Panc1 (cell line): ENCODE measurements around the gene PLCL1. TPM values are rescaled to one million over a fixed set of nuclear protein-coding genes. Genes with fewer than 3 reads are reported as not detected.

ENCODE experiments used
- ATAC-seq: fragments of 200-7000 bp; cut with Tn5 transposase; 2 replicates; pipeline ENCODE4 v1.9.1; 2020; ENCODE audit warnings: mild to moderate bottlenecking, moderate library complexity
- BruUV-seq: library from RNA; stranded (reverse); fragments of 400-500 nt; replicated peaks from 2 replicates; lab custom pipeline; 2021; lab: Mats Ljungman, UMichigan
- CTCF ChIA-PET: fragments of 300-600 bp; sonication (Branson Sonifier 250); formaldehyde crosslinking; loops from one replicate; lab custom pipeline; 2022; ENCODE audit warnings: antibody characterized with exemption; lab: Charles Lee
- POLR2A ChIA-PET: fragments of 300-600 bp; sonication (Branson Sonifier 250); formaldehyde crosslinking; loops from one replicate; lab custom pipeline; 2022; ENCODE audit warnings: antibody characterized with exemption; lab: Charles Lee
- DNase-seq: peaks from one replicate; pipeline ENCODE4 v3.0.0-alpha.2; 2010; ENCODE audit warnings: low read depth, low spot score
- H3K27ac ChIP-seq: 2 replicates; pipeline ENCODE4 v1.5.1; 2011; ENCODE audit warnings: mild to moderate bottlenecking, low read length, inconsistent platforms
- H3K27me3 ChIP-seq: fragments of 200-500 bp; sonication (Bioruptor generic); 2 replicates; pipeline ENCODE4 v1.6.0; 2014; ENCODE audit warnings: low read length, inconsistent platforms; ENCODE audit not compliant: control insufficient read depth, insufficient read depth
- H3K36me3 ChIP-seq: fragments of 200-500 bp; sonication (Bioruptor generic); 2 replicates; pipeline ENCODE4 v1.5.1; 2014; ENCODE audit warnings: inconsistent platforms, mild to moderate bottlenecking, low read length, moderate library complexity; ENCODE audit not compliant: control insufficient read depth, insufficient read depth
- H3K4me1 ChIP-seq: 2 replicates; pipeline ENCODE4 v1.5.1; 2011; ENCODE audit warnings: inconsistent platforms, mild to moderate bottlenecking, low read length, moderate library complexity; ENCODE audit not compliant: control insufficient read depth, insufficient read depth
- H3K4me3 ChIP-seq, 2 experiments: 2 replicates each; pipeline ENCODE4 v1.5.1; 2011 to 2012; ENCODE audit warnings: low read depth in 2 of 2, low read length in 2 of 2, mild to moderate bottlenecking in 2 of 2, inconsistent platforms in 1 of 2, moderate library complexity in 1 of 2
- H3K9me3 ChIP-seq: fragments of 200-500 bp; sonication (Bioruptor generic); 2 replicates; pipeline ENCODE4 v1.5.1; 2014; ENCODE audit warnings: low read depth, mild to moderate bottlenecking, inconsistent platforms, low read length, moderate library complexity; ENCODE audit not compliant: control insufficient read depth, insufficient read depth
- CTCF ChIP-seq: fragments of 450-650 bp; IDR thresholded peaks from 2 replicates; pipeline ENCODE4 v1.5.1; 2017; ENCODE audit warnings: mild to moderate bottlenecking
- POLR2AphosphoS5 ChIP-seq: IDR thresholded peaks from 2 replicates; pipeline ENCODE4 v1.6.1; 2012; ENCODE audit warnings: mild to moderate bottlenecking, low read depth, low read length, moderate library complexity
- REST ChIP-seq, 2 experiments: IDR thresholded peaks; 2 replicates each; pipeline ENCODE4 v1.6.1; 2011 to 2012; ENCODE audit warnings: low read depth in 2 of 2, control low read depth in 1 of 2, low read length in 1 of 2, mild to moderate bottlenecking in 1 of 2, moderate library complexity in 1 of 2; ENCODE audit not compliant: insufficient read depth in 1 of 2
- SIN3A ChIP-seq: IDR thresholded peaks from 2 replicates; pipeline ENCODE4 v1.6.1; 2012; ENCODE audit warnings: low read depth, mild to moderate bottlenecking, low read length, moderate library complexity, borderline replicate concordance; ENCODE audit not compliant: insufficient read depth
- TCF7L2 ChIP-seq: IDR thresholded peaks from 2 replicates; pipeline ENCODE4 v1.6.1; 2011; ENCODE audit warnings: mild to moderate bottlenecking, low read depth, low read length, inconsistent platforms
- in situ Hi-C: cut with HindIII; loops from 2 replicates; pipeline ENCODE4 v1.10.0; 2016; ENCODE audit warnings: low sequenced_read_pairs, low pct_unique_long_range_greater_than_20kb
- intact Hi-C: fragments of 100-400 bp; cut with micrococcal nuclease; formaldehyde crosslinking; loops from one replicate; pipeline ENCODE4 v1.10.0; 2022; ENCODE audit not compliant: unreplicated experiment
- total RNA-seq: library from RNA; stranded (reverse); gene quantifications from one replicate; pipeline ENCODE4 v1.2.1, GENCODE V29; 2021; ENCODE audit not compliant: unreplicated experiment

PLCL1 gene
- total RNA-seq, 1 experiment from 2014 or later = not detected

GRCh38 chr2:198040835-198041234 lies 236.4 kb downstream of the PLCL1 start:
- TF ChIP-seq POLR2AphosphoS5 (no peak), SIN3A (no peak), CTCF (no peak), TCF7L2 (no peak), REST (IDR thresholded peaks at IDR 0.05; ENCODE audit: insufficient read depth in 1 of 2, low read depth in 2 of 2, low read length in 1 of 2) (no peak)
- ChIA-PET POLR2A (no interaction called here), CTCF (no interaction called here)
- BruUV-seq = no TSS peak
- no peaks in the 10 kb centered on the region; the same call in none of the 2 replicates for H3K27me3 ChIP-seq
- in situ Hi-C loops (no loop called here), intact Hi-C loops (no loop called here)
- H3K4me3 ChIP-seq = no peak overlapping the region
- ATAC-seq = no peak
- no peaks in the 10 kb centered on the region for H3K9me3 ChIP-seq
- no peaks in the 10 kb centered on the region for H3K4me1 ChIP-seq
- no peak for DNase-seq
- no peak overlapping the region for H3K27ac ChIP-seq
- H3K36me3 ChIP-seq = no peaks in the 10 kb centered on the region

- H3K4me3 ChIP-seq = no peak overlapping the region
- intact Hi-C loops = no loop called here
- no peaks in the 10 kb centered on the region; the same call in none of the 2 replicates for H3K27me3 ChIP-seq
- no TSS peak for BruUV-seq
- H3K36me3 ChIP-seq = no peaks in the 10 kb centered on the region
- ChIA-PET CTCF (no interaction called here), POLR2A (no interaction called here)
- no peak overlapping the region for H3K27ac ChIP-seq
- no peaks in the 10 kb centered on the region for H3K4me1 ChIP-seq
- no peak for ATAC-seq
- no peaks in the 10 kb centered on the region for H3K9me3 ChIP-seq
- TF ChIP-seq POLR2AphosphoS5 = no peak
- no peak for TF ChIP-seq REST (IDR thresholded peaks at IDR 0.05; ENCODE audit: insufficient read depth in 1 of 2, low read depth in 2 of 2, low read length in 1 of 2)
- no peak for TF ChIP-seq CTCF
- no peak for TF ChIP-seq TCF7L2
- TF ChIP-seq SIN3A = no peak
- DNase-seq = no peak
- in situ Hi-C loops = no loop called here
Observed at GRCh38 chr2:198042189-198042588, 237.8 kb downstream of the PLCL1 start.
